WTC11 (cell line): ENCODE results near the gene PSMB11. TPM values are rescaled to one million over a fixed set of nuclear protein-coding genes. Genes with fewer than 3 reads are reported as not detected.

ENCODE experiments used
- ATAC-seq: fragments of 200-7000 bp; cut with Tn5 transposase; 2 replicates; pipeline ENCODE4 v1.10.0; 2021; ENCODE audit warnings: mild to moderate bottlenecking, moderate library complexity
- CTCF ChIA-PET: fragments of 300-600 bp; sonication (Branson Sonifier 250); formaldehyde crosslinking; loops from one replicate; lab custom pipeline; 2021; ENCODE audit warnings: antibody characterized with exemption; lab: Charles Lee
- POLR2A ChIA-PET: fragments of 350-600 bp; sonication (Branson Sonifier 250); formaldehyde crosslinking; loops from one replicate; lab custom pipeline; 2021; ENCODE audit warnings: antibody characterized with exemption; lab: Charles Lee
- DNase-seq: peaks from one replicate; pipeline ENCODE4 v3.0.0; 2021; ENCODE audit warnings: low spot score
- H3K27ac Mint-ChIP-seq: 2 replicates; pipeline ENCODE4 v1.8.0; 2021; ENCODE audit warnings: mixed read lengths
- H3K27me3 Mint-ChIP-seq: 2 replicates; pipeline ENCODE4 v1.8.0; 2021; ENCODE audit warnings: low read depth, mild to moderate bottlenecking, moderate library complexity, mixed read lengths
- H3K36me3 Mint-ChIP-seq: 2 replicates; pipeline ENCODE4 v1.8.0; 2021; ENCODE audit warnings: mixed read lengths
- H3K4me1 Mint-ChIP-seq: 2 replicates; pipeline ENCODE4 v1.8.0; 2022; ENCODE audit warnings: mixed read lengths
- H3K4me3 Mint-ChIP-seq: 2 replicates; pipeline ENCODE4 v1.8.0; 2021; ENCODE audit warnings: mild to moderate bottlenecking, moderate library complexity, mixed read lengths
- H3K9me3 Mint-ChIP-seq: 2 replicates; pipeline ENCODE4 v1.8.0; 2021; ENCODE audit warnings: mixed read lengths
- GABPB1 ChIP-seq: sonication (generic); formaldehyde crosslinking; IDR thresholded peaks from 2 replicates; pipeline ENCODE4 v1.8.1; 2023; ENCODE audit warnings: mild to moderate bottlenecking, missing genetic modification reagents
- NFE2L1 ChIP-seq: sonication (generic); formaldehyde crosslinking; IDR thresholded peaks from 2 replicates; pipeline ENCODE4 v1.8.1; 2023; ENCODE audit warnings: missing genetic modification reagents
- RELA ChIP-seq: sonication (generic); formaldehyde crosslinking; IDR thresholded peaks from 2 replicates; pipeline ENCODE4 v1.8.1; 2022; ENCODE audit warnings: missing genetic modification reagents, mild to moderate bottlenecking, borderline replicate concordance
- ZNF138 ChIP-seq: sonication (generic); formaldehyde crosslinking; conservative IDR thresholded peaks from 2 replicates; pipeline ENCODE4 v1.8.1; 2022; ENCODE audit warnings: mild to moderate bottlenecking, moderate library complexity, missing genetic modification reagents
- ZNF263 ChIP-seq: sonication (generic); formaldehyde crosslinking; IDR thresholded peaks from 2 replicates; pipeline ENCODE4 v1.8.1; 2022; ENCODE audit warnings: low read depth, mild to moderate bottlenecking, moderate library complexity, missing genetic modification reagents
- ZNF317 ChIP-seq: sonication (generic); formaldehyde crosslinking; IDR thresholded peaks from 2 replicates; pipeline ENCODE4 v1.8.1; 2023; ENCODE audit warnings: low read depth, mild to moderate bottlenecking, moderate library complexity, missing genetic modification reagents, borderline replicate concordance
- ZNF396 ChIP-seq: fragments of 250-450 bp; sonication (Bioruptor Pico); IDR thresholded peaks from 2 replicates; pipeline ENCODE4 v1.8.0; 2021; ENCODE audit warnings: mild to moderate bottlenecking, moderate library complexity, borderline replicate concordance
- total RNA-seq: library from RNA; stranded (reverse); gene quantifications from 3 replicates; pipeline ENCODE4 v1.2.3, GENCODE V29; 2021
- TF ChIP-seq, protein P1 (sequence below): sonication (generic); formaldehyde crosslinking; conservative IDR thresholded peaks from 2 replicates; pipeline ENCODE4 v1.8.1; 2023; ENCODE audit warnings: mild to moderate bottlenecking, low read depth, missing genetic modification reagents, moderate library complexity
- TF ChIP-seq, protein P2 (sequence below): sonication (generic); formaldehyde crosslinking; IDR thresholded peaks from 2 replicates; pipeline ENCODE4 v1.8.1; 2023; ENCODE audit warnings: mild to moderate bottlenecking, missing genetic modification reagents, moderate library complexity
- TF ChIP-seq, protein P3 (sequence below): fragments of 250-450 bp; sonication (Bioruptor Pico); conservative IDR thresholded peaks from 2 replicates; pipeline ENCODE4 v1.9.0; 2021; ENCODE audit warnings: mild to moderate bottlenecking
- TF ChIP-seq, protein P4 (sequence below): sonication (generic); formaldehyde crosslinking; IDR thresholded peaks from 2 replicates; pipeline ENCODE4 v1.8.1; 2022; ENCODE audit warnings: low read depth, missing genetic modification reagents, borderline replicate concordance
- TF ChIP-seq, protein P5 (sequence below): fragments of 250-450 bp; sonication (Bioruptor Pico); IDR thresholded peaks from 2 replicates; pipeline ENCODE4 v1.9.0; 2021; ENCODE audit warnings: moderate library complexity, mild to moderate bottlenecking, inconsistent platforms, borderline replicate concordance
- TF ChIP-seq, protein P6 (sequence below): fragments of 250-450 bp; sonication (Bioruptor Pico); IDR thresholded peaks from 2 replicates; pipeline ENCODE4 v2.1.2; 2022; ENCODE audit warnings: mild to moderate bottlenecking, moderate library complexity
- TF ChIP-seq, protein P7 (sequence below): sonication (generic); formaldehyde crosslinking; IDR thresholded peaks from 2 replicates; pipeline ENCODE4 v1.8.0; 2022; ENCODE audit warnings: mild to moderate bottlenecking, missing genetic modification reagents
- TF ChIP-seq, protein P8 (sequence below): sonication (generic); formaldehyde crosslinking; IDR thresholded peaks from 2 replicates; pipeline ENCODE4 v1.8.1; 2023; ENCODE audit warnings: mild to moderate bottlenecking, missing genetic modification reagents, moderate library complexity

PSMB11 gene
- total RNA-seq, 1 experiment from 2014 or later = not detected

DNA sequence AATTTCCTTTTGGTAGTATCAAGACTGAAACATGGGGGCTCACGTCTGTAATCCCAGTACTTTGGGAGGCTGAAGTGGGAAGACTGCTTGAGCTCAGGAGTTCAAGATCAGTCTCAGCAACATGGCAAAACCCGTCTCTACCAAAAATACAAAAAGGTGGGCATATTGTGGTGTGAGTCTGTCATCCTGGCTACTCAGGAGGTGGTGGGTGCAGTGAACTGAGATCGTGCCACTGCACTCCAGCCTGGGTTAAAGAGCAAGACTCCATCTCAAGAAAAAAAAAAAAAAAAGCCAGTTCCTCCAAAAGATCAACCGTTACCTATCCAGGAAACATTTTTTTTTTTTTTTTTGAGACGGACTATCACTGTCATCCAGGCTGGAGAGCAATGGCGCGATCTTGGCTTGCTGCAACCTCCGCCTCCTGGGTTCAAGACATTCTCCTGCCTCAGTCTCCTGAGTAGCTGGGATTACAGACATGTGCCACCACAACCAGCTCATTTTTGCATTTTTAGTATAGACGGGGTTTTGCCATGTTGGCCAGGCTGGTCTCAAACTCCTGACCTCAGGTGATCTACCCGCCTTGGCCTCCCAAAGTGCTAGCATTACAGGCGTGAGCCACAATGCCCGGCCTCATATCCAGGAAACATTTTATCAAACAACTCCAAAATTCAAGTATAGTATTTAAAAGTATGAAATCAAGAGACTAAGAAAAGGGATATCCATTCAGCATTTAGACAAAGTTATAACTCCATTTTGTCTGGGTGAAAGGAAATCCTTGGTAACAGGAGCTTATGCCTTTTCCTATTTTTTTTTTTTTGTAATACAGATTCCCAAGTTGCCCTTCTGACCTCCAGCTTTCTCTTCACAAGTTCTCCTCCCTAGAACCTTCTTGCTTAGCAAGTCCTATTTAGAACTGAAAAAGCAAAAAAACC lies 49.5 kb downstream of the PSMB11 start:
- DNase-seq (no peak), ATAC-seq (no peak)
- Mint-ChIP-seq H3K4me3 (no peak overlapping the region), H3K27ac (no peak overlapping the region), H3K36me3 (peaks cover 57% of the 10 kb centered on the region), H3K4me1 (peaks cover 13% of the 10 kb centered on the region), H3K27me3 (no peaks in the 10 kb centered on the region; the same call in 1 of the 2 replicates), H3K9me3 (no peaks in the 10 kb centered on the region)
- no peak for TF ChIP-seq GABPB1 (CRISPR knock-in tag)
- no peak for TF ChIP-seq ZNF317 (CRISPR knock-in tag)
- TF ChIP-seq, protein P1, sequence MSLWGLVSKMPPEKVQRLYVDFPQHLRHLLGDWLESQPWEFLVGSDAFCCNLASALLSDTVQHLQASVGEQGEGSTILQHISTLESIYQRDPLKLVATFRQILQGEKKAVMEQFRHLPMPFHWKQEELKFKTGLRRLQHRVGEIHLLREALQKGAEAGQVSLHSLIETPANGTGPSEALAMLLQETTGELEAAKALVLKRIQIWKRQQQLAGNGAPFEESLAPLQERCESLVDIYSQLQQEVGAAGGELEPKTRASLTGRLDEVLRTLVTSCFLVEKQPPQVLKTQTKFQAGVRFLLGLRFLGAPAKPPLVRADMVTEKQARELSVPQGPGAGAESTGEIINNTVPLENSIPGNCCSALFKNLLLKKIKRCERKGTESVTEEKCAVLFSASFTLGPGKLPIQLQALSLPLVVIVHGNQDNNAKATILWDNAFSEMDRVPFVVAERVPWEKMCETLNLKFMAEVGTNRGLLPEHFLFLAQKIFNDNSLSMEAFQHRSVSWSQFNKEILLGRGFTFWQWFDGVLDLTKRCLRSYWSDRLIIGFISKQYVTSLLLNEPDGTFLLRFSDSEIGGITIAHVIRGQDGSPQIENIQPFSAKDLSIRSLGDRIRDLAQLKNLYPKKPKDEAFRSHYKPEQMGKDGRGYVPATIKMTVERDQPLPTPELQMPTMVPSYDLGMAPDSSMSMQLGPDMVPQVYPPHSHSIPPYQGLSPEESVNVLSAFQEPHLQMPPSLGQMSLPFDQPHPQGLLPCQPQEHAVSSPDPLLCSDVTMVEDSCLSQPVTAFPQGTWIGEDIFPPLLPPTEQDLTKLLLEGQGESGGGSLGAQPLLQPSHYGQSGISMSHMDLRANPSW (CRISPR knock-in tag) = no peak
- TF ChIP-seq, protein P2, sequence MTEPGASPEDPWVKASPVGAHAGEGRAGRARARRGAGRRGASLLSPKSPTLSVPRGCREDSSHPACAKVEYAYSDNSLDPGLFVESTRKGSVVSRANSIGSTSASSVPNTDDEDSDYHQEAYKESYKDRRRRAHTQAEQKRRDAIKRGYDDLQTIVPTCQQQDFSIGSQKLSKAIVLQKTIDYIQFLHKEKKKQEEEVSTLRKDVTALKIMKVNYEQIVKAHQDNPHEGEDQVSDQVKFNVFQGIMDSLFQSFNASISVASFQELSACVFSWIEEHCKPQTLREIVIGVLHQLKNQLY (CRISPR knock-in tag) = no peak
- no peak for TF ChIP-seq NFE2L1 (CRISPR knock-in tag)
- TF ChIP-seq ZNF138 = no peak
- TF ChIP-seq, protein P3, sequence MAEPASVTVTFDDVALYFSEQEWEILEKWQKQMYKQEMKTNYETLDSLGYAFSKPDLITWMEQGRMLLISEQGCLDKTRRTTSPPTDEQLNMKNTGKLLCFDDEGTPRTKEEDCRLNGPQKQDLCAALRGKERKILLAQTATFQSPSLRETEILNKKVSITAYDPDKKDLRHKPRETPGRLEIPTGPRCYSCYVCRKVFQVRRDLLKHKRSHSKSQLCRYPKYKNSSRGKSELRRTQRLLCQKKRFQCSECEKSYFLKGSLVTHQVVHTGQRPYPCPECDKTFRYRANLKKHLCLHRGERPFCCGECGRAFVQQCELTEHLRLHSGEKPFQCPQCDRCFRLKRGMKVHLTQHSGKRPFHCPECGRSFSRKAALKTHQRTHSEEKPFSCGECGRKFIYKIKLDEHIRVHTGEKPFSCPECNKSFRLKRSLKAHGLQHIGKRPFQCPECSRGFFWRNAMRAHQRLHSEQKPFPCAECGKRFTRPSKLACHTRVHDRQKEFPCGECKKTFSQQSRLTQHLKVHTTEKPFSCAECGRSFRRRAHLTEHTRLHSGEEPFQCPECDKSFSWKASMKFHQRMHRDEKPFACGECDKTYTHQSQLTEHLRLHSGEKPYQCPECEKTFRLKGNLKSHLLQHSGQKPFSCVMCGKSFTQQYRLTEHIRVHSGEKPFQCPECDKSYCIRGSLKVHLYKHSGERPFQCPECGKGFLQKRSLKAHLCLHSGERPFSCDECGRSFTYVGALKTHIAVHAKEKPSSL (CRISPR knock-in tag) = no peak
- TF ChIP-seq, protein P4, sequence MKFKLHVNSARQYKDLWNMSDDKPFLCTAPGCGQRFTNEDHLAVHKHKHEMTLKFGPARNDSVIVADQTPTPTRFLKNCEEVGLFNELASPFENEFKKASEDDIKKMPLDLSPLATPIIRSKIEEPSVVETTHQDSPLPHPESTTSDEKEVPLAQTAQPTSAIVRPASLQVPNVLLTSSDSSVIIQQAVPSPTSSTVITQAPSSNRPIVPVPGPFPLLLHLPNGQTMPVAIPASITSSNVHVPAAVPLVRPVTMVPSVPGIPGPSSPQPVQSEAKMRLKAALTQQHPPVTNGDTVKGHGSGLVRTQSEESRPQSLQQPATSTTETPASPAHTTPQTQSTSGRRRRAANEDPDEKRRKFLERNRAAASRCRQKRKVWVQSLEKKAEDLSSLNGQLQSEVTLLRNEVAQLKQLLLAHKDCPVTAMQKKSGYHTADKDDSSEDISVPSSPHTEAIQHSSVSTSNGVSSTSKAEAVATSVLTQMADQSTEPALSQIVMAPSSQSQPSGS (CRISPR knock-in tag) = no peak
- no peak for TF ChIP-seq ZNF263 (CRISPR knock-in tag)
- TF ChIP-seq, protein P5, sequence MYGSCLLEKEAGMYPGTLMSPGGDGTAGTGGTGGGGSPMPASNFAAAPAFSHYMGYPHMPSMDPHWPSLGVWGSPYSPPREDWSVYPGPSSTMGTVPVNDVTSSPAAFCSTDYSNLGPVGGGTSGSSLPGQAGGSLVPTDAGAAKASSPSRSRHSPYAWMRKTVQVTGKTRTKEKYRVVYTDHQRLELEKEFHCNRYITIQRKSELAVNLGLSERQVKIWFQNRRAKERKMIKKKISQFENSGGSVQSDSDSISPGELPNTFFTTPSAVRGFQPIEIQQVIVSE (CRISPR knock-in tag) = no peak
- TF ChIP-seq, protein P6, sequence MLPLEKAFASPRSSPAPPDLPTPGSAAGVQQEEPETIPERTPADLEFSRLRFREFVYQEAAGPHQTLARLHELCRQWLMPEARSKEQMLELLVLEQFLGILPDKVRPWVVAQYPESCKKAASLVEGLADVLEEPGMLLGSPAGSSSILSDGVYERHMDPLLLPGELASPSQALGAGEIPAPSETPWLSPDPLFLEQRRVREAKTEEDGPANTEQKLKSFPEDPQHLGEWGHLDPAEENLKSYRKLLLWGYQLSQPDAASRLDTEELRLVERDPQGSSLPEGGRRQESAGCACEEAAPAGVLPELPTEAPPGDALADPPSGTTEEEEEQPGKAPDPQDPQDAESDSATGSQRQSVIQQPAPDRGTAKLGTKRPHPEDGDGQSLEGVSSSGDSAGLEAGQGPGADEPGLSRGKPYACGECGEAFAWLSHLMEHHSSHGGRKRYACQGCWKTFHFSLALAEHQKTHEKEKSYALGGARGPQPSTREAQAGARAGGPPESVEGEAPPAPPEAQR (CRISPR knock-in tag) = no peak
- TF ChIP-seq ZNF396 = no peak
- TF ChIP-seq, protein P7, sequence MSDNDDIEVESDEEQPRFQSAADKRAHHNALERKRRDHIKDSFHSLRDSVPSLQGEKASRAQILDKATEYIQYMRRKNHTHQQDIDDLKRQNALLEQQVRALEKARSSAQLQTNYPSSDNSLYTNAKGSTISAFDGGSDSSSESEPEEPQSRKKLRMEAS = no peak
- TF ChIP-seq, protein P8, sequence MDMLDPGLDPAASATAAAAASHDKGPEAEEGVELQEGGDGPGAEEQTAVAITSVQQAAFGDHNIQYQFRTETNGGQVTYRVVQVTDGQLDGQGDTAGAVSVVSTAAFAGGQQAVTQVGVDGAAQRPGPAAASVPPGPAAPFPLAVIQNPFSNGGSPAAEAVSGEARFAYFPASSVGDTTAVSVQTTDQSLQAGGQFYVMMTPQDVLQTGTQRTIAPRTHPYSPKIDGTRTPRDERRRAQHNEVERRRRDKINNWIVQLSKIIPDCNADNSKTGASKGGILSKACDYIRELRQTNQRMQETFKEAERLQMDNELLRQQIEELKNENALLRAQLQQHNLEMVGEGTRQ = no peak
- no peak for TF ChIP-seq RELA
- POLR2A ChIA-PET = interaction anchor here (0.7 kb wide), 1 partner anchor 961 kb away, joined by 5 read pairs; no protein-coding TSS in a partner anchor
- CTCF ChIA-PET = interaction anchor here (1.1 to 1.7 kb wide), 5 partner anchors 15 to 105 kb away, joined by 3 to 8 read pairs (median 5); no protein-coding TSS in a partner anchor
